KOPT-K1 (cell line): ENCODE measurements around the gene CDH4.

Source experiments
- H3K27ac ChIP-seq: fragments of 200-600 bp; sonication (generic); 2 replicates; pipeline ENCODE4 v1.5.1; 2016; ENCODE audit warnings: antibody characterized with exemption, mild to moderate bottlenecking, low read depth, low read length; ENCODE audit not compliant: poor library complexity, severe bottlenecking
- H3K36me3 ChIP-seq: fragments of 200-600 bp; sonication (generic); 2 replicates; pipeline ENCODE4 v1.5.1; 2017; ENCODE audit warnings: antibody characterized with exemption, mild to moderate bottlenecking, low read length, moderate library complexity; ENCODE audit not compliant: insufficient read depth
- H3K9me3 ChIP-seq: fragments of 200-600 bp; sonication (generic); 2 replicates; pipeline ENCODE4 v1.5.1; 2017; ENCODE audit warnings: antibody characterized with exemption, low read length, mild to moderate bottlenecking; ENCODE audit not compliant: insufficient read depth, poor library complexity, severe bottlenecking

CDH4 gene

DNA sequence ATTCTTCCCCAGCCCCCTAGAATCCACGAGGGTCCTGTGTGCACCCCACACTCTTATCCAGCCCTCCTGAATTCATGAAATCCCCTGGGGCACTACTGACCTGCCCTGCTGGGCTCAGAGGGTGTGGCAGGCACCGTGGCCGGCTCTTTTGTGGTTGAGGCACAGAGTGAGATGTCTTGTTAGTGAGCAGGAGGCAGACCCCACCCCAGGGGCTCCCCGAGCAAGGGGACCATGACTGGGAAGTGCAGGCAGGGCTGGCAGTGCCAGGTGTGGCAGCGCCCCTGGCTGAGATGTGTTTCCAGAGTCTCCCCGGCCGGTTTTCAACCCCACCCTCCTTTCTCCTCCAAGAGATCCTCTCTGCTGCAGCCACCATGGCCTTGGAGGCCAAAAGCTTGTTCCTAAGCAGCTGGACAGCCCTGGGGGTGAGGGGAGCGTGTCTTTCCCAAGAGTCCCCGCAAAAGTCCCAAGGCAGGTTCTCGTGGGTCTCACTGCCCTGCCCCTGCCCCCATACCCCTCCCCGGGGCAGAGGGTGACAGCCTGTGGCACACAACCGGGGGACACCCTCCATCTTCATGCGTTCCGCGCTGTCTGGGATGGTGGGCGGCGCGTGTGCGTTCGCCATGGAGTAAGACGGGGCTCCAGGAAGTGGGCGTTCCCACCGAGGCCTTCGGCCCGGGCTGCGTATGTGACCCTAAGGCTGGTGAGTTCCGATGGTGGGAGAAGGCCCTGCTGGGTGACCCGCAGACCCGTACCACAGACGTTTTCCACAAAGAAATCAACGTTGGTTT is 604.8 kb downstream of the CDH4 start:
- no peaks in the 10 kb centered on the region for H3K9me3 ChIP-seq
- no peak overlapping the region for H3K27ac ChIP-seq
- no peaks in the 10 kb centered on the region for H3K36me3 ChIP-seq

DNA sequence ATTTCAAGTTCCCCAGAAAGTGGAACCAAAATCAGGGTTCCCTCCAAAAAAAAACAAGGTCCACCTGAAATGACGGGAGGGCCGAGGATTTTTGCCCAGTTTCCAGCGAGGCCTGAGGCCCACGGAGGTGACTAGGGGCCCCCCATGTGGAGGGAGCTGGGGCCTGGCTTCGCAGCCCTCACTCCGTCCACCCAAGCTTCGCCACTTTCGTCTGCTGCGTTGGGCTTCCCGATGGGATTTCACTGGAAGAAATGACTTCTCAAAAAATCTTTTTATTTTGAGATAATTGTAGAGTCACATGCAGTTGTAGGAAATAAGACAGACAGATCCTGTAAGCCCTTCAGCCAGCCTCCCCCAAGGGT is 605.3 kb downstream of the CDH4 start:
- H3K9me3 ChIP-seq, result no peaks in the 10 kb centered on the region
- no peaks in the 10 kb centered on the region for H3K36me3 ChIP-seq
- no peak overlapping the region for H3K27ac ChIP-seq

DNA sequence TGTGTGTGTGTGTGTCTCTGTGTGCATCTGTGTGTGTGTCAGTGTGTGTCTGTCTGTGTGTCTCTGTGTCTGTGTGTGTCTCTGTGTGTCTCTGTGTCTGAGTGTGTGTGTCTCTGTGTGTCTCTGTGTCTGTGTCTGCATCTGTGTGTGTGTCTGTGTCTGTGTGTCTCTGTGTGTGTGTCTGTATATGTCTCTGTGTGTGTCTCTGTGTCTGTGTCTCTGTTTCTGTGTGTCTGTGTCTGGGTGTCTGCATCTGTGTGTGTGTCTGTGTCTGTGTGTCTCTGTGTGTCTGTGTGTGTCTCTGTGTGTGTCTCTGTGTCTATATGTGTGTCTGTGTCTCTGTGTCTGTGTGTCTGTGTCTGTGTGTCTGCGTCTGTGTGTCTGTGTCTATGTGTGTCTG is 605.8 kb downstream of the CDH4 start:
- Histone ChIP-seq H3K9me3 (no peaks in the 10 kb centered on the region), H3K36me3 (no peaks in the 10 kb centered on the region), H3K27ac (no peak overlapping the region)

DNA sequence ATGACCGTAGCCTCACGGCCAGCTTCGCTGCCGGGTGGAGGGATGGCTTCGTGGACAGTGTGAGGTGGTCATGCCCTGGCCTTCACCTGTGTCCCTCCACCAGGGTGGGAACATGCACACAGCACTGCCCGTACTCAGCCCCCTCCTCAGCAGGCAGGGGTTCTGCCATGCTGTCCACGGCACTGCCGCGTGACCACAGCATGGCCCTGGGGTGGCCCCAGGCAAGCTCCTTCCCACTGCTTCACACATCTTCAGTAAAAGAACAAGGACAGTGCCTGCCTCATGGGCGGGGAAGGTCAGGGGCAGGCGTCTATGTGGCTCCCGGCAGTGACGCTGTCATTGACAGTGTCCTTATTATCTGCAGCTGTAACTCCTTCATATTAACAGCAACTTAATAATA is 607.7 kb downstream of the CDH4 start:
- Histone ChIP-seq H3K27ac (no peak overlapping the region), H3K9me3 (peaks cover under 1% of the 10 kb centered on the region), H3K36me3 (no peaks in the 10 kb centered on the region)

DNA sequence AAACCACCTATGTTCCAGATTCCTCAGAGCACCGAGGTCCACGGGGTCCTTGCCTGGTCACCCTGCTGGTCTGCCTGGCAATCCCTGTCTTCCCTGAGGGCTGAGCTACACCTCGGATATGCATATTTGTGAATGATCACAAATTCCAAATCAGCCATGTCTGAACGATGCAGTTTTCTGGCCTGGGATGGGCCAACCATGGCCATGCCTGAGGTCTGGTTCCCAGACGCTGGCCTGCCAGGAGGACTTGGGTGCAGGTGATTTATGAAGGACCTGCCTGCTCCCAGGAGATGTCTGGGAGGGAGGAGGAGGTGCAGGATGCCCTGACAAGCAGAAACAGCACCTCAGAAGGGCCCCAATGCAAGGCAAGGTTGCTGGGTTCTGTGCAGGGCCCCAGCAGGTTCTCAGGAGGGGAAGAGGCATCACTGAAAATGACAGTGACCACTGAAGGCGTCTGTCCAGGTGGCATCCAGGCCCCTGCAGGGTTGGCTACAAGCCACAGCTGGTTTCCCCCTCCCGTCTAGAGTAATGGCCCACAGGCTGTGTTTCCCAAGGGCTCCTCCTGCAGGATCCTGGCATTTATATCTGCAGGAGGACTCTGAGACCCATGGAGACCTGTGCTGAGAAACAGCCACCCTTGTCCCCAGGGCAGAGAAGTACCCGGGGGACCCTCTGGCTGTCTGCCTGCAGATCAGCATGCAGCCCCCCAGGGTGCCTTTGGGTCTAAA is 608.4 kb downstream of the CDH4 start:
- peaks cover 7% of the 10 kb centered on the region for H3K9me3 ChIP-seq
- H3K36me3 ChIP-seq, result no peaks in the 10 kb centered on the region
- H3K27ac ChIP-seq, result no peak overlapping the region

DNA sequence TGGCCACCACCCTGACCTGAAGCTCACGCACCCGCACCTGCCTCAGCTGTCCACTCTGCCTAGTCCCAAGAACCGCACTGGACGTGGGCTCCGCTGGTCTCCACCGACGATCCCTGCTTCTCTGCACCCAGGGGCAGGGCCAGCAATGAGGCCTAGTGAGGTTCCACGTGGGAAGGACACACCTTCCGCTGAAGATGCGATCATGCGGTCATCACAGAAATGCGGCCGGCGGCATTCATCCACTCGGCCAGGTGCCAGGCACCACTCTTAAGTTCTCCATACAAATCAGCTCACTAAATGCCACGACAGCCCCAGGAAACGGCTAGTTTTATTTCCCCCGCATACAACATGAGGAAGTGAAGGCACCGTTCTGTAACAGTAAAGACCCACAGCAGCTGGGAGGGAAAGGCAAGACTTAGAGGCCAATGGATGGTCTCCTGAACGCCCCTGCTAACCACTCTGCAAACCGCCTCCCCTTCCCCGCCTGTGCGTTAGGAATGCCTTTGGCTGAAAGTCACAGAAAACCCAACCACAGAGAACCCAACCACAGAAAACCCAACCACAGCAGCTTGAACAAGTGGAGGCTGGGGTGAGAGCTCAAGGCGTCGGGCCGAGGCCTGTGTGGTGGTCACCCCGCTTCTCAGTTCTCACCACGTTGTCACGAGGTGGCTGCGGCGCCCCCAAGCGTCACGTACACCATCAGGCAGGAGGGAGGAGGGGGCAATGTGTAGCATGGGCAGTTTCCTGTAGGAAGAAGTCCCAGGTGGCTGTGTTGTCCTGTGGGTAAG is 609.2 kb downstream of the CDH4 start:
- Histone ChIP-seq H3K27ac (no peak overlapping the region), H3K9me3 (peaks cover 11% of the 10 kb centered on the region), H3K36me3 (no peaks in the 10 kb centered on the region)

DNA sequence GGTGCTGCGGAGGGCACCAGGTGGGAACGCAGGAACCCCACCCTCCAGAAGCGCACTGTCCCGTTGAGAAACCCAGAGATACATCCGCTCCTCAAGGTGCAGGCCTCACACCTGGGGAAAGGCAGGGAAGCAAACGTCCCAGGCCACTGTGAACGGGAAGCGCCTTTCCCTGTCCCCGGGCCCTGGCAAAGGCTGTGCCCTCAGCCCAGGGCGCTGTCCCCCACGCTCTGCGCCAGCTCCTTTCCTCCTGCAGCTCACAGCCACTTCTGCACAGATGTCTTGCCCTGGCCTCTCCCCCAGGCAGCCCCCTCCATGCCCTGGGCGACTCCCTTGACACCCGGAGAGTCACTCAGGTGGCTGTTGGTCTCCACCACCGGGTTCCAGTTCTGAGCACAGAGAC is 609.8 kb downstream of the CDH4 start:
- Histone ChIP-seq H3K27ac (no peak overlapping the region), H3K36me3 (no peaks in the 10 kb centered on the region), H3K9me3 (peaks cover 11% of the 10 kb centered on the region)

DNA sequence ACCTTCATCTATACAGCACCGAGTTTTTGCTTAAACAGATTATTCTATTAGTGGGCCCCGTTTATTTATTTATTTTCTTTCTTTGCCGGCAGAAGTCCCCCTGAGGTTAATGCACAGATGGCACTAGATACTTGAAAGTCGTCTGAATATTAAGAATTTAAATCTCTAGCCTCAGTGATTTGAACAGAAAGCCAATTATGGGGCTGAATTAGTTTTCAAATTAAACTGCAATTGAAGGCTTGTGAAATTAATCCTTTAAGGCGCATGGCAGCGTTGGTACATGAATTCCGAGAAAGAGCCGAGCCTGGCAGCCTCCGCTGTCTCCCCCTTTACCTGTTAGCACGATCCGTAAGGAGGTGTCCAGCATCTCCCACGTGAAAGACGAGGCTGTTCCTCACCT is 610.8 kb downstream of the CDH4 start:
- Histone ChIP-seq H3K27ac (no peak overlapping the region), H3K9me3 (peaks cover 11% of the 10 kb centered on the region), H3K36me3 (no peaks in the 10 kb centered on the region)

DNA sequence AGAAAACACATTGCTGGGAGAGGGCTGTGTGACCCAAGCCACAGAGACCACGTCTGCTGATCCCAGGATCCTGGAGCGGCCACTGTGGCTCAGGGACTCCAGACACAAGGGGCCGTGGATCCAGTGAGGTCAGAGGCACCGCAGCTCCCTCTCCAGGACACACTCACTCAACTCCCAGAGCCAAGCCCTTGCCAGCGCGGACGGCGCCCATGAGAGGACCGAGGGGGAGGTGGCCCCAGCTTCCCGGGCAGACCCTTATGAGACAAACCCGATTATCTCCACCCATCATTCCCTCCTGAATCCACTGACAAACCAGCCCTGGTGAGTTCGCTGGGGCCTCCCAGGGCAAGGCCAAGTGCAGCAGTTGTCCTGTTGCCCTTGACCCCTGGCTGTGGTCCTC is 612.4 kb downstream of the CDH4 start:
- H3K27ac ChIP-seq, result no peak overlapping the region
- peaks cover 11% of the 10 kb centered on the region for H3K9me3 ChIP-seq
- H3K36me3 ChIP-seq, result no peaks in the 10 kb centered on the region

DNA sequence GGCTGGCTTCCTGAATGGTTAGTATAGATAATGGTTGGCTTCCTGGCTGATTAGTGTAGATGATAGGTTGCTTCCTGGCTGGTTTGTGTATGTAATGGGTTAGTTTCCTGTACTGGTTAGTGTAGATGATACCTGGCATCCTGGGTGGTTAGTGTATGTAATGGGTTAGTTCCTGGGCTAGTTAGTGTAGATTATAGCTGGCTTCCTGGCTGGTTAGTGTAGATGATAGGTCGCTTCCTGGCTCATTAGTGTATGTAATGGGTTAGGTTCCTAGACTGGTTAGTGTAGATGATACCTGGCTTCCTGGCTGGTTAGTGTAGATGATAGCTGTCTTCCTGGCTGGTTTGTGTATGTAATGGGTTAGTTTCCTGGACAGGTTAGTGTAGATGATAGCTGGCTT is 613.3 kb downstream of the CDH4 start:
- Histone ChIP-seq H3K27ac (no peak overlapping the region), H3K9me3 (peaks cover 11% of the 10 kb centered on the region), H3K36me3 (no peaks in the 10 kb centered on the region)

DNA sequence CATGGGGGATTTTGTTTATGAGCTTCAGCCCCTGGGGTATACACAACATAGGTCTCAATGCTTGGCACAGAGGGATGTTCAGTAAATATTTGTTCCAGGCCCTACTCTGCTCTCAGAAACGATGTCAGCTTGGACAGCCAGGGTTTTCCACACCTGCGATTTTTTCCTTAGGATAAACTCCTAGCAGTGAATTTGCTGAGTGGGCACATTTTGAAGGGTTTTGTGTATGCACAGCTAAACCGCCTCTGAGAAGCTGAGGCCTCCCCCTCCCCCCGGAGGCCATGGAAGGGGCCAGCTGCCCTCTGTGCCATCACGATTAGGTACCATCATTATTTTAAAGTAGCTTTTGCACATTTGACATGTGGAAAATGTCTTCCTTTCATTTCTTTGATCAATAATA is 614.1 kb downstream of the CDH4 start:
- H3K9me3 ChIP-seq, result peaks cover 11% of the 10 kb centered on the region
- no peaks in the 10 kb centered on the region for H3K36me3 ChIP-seq
- H3K27ac ChIP-seq, result no peak overlapping the region

DNA sequence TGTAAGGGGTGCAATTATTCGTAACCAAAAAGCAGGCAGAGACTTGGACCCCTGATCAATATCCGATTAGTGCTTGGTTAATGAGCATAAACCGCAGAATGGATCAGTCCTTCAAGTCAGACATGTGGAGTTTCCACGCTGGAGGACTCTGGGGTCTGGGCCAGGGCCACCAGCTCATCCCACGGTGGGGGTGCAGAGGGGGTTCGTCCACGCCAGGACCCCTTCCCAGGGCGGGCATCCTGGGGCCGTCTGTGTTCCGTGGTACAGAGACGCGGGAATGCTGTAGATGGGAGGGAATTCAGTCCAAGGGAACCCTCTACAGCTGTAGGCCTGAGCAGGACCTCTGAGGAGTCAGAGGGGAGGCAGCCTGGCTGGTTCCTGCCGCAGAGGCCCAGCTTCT is 615.9 kb downstream of the CDH4 start:
- no peaks in the 10 kb centered on the region for H3K36me3 ChIP-seq
- H3K9me3 ChIP-seq, result peaks cover 11% of the 10 kb centered on the region
- no peak overlapping the region for H3K27ac ChIP-seq

DNA sequence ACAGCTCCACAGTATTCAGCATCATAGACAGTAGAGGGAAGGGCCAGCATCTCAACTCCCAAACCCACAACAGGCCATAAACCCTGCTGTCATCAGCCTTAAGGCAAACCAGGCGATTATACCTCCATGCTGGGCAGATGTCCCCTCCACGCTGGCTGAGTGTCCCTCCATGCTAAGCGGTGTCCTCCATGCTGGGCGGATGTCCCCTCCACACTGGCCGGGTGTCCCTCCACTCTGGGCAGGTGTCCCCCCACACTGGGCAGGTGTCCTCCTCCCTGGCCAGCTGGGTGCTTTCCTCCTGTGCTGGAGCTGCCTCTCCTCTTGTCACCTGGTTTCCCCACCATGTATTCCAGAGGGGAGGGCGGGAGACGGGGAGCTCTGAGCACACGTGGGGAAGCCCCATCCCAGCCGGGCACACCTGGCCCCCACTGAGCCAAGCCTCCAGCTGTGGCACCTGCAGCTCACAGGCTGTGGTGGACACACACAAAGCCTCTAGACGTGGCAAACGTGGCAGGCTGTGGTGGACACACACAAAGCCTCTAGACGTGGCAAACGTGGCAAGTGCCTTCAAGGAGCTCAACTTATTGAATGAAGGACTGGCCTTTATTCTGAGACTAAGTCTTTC is 616.5 kb downstream of the CDH4 start:
- Histone ChIP-seq H3K36me3 (no peaks in the 10 kb centered on the region), H3K9me3 (peaks cover 11% of the 10 kb centered on the region), H3K27ac (no peak overlapping the region)

DNA sequence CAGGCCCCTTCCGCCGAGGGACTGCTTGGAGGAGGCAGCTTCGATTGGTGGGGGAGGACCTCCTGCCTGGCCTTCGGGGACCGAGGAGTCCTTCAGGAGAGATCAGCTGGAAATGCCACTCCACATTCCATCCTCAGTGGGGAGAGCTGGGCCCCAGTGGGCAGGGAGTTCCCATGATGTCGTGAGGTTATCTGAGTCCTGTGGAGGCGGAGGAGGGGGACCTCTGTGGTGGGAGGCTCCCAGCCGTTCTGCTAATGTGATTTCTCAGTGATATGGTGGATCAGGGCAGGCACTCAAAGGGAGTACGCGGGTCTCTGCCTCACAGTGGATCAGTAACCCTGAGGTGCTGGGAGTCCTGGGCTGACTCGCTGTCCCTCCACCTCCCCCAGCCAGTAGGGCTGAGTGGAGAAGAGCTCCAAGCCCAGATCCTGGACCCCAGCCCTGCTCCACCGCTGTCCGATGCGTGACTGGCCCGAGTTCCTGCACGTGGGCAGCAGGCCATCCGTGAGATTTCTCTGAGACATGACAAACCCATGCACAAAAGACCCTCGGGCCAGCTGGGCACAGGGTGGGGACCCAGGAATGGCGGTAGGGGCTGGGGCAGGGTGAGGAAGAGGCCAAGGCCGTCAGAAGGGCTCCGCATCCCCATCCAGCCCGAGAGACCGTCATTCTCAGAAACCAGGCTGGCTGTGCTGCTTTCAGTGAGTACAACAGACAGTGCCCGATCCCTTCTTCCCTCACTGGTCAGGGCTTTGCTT is 617.9 kb downstream of the CDH4 start:
- Histone ChIP-seq H3K36me3 (no peaks in the 10 kb centered on the region), H3K27ac (no peak overlapping the region), H3K9me3 (peaks cover 9% of the 10 kb centered on the region)
